NCI-H526 treated with DMSO at 0.1 percent for 48 hours (cell line): ENCODE measurements around the gene CMTM8.

ENCODE experiments used
- DNase-seq: peaks from one replicate; lab custom pipeline; 2025; lab: John Stamatoyannopoulos, UW

The CMTM8 gene

DNA sequence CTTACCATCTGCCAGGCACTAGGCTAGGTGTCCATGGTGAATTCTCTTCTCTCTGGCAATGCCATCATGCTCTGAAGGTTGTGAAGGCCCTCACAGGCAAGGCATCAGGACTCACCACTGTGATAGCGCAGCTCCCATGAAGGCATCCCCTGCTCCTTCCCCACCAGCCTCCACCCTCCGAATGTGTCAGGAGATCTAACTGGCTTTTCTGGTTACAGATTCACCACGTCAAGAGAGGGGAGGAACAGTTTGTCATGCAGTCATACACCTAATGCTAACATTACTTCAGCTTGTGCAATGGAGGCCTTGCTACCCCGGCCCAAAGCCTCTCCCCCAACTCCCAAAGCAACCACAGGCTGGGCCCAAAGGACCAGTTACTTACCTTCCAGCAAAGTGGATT, 8.9 kb upstream of the CMTM8 start:
- DNase-seq, result no peak

DNA sequence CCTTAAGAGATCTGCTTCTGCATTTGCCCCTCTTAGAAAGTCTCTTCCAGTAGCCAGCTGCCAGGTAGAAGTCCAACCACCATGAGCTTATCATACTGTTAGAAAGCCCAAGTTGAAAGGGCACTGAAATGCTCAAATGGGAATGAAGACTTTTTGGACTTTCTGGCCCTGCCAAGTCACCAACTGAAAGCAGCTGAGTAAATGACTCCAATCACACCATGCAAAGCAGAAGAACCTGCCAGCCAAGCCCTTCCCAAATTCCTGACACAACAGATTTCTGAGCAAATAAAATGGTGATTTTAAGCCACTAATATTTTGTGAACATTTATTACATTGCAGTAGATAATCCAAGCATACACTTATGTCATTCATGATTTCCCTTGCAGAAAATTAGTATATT, 2.1 kb upstream of the CMTM8 start:
- no peak for DNase-seq

DNA sequence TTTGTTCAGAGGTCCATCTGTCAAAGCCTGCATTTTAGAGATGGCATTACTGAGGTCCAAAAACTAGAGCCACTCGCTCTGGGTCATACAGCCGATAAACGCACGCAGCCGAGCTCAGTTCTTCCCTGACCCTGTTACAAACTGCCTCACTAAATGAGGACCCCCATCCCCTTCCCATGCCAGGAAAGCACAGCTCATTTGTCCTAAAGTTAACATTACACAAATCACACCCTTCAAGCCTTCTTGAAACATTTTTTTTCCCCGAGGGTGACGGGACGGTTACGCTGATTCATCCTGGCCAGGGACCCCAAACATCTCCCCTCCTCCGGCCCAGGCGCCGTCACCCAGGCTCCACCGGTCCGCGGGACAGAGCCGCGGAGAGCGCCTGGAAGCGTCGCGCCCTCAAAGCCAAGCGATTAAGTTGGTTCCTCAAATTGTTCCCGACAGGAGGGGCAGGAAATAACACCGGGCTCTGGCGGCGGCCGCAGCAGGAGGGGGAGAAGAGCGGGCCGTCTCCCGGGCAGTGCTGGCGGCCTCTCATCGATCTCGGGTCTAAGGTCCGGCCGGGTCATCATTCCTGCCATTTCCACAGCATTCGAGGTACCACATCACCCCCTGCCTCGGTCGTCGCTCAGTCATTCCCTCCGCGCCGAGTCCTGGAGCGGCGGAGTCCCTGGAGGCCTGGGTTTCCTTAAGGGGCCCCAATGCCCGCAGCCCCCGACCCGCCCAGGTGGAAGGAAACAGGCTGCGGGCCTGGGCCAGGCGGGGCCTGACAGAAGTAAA, 619 bp upstream of the CMTM8 start:
- peak; percentile 16 for DNase-seq

DNA sequence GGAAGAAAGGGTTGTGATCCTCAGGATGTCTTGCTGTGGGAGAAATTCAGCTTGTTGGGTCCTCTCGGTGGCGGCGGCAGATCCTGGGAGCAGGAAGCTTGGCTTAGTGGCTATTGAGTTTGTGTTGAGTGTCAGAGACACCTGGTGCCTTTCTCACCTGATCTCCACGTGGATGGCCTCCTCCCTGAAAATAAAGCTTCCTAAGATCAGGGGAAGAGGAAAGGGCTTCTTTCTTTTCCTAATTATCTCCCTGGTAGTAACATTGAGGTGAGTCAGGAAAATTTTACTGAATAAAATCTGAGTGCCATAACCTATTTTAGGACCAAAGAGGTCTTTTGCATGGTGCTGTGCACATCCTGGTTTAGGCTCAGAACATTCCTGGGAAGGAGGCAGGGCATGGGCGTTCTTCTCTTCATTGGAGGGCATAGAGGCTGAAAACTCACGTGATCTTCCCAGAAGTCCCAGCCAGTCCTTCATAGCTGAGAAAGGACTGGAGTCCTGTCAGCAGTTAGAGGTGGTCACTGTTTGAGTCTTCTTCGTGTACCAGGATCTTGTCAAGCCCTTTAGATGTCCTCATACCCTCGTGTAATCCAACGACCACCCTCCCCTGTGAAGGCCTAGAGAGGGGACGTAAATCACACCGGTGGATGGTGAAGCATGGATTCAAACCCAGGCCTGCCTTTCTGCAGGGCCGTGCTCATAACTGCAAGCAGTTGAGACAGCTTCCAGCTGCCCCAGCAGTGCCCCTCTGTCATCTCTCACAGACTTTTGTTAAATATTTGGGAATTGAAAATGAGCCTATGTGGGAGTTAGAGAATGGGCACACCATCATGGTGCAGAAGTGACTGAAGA, 1.1 kb downstream of the CMTM8 start:
- peak; percentile 55 for DNase-seq

DNA sequence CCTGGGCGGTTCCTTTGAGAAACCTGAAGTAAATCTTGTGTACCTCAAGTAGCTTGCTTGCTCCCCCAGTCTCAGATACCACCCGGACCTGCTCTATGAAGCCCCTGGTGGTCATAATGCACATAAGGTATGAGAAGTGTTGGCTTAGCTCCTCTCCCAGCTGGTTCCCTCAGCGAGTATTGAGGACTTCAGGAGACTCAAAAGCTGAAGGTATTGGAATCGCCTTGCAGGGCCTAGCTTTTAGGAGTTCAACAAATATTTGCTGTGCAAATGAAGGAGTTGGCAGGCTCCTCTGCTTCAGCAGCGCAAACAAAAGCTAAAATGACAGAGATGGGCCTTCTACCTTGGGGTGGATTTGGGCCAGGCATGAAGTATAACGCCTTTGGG, 1.7 kb downstream of the CMTM8 start:
- DNase-seq, result peak; percentile 51

DNA sequence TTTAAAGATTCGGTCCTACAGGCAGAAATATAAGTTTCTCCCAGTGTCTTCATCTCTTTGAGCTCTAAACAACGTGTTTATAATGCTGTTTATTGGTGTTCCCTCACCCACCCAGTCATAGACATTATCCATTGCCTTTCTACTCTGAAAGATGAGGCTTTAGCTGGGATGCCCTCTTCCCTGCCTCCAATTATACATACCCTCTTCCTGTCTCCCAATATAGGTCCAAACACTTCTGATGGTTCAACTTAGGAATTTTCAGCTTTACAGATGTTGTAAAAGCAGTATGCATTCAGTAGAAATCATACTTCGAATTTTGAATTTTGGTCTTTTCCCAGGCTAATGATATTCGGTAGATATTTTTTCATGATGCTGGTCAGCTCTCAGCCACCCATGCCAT, 2.6 kb downstream of the CMTM8 start:
- no peak for DNase-seq

DNA sequence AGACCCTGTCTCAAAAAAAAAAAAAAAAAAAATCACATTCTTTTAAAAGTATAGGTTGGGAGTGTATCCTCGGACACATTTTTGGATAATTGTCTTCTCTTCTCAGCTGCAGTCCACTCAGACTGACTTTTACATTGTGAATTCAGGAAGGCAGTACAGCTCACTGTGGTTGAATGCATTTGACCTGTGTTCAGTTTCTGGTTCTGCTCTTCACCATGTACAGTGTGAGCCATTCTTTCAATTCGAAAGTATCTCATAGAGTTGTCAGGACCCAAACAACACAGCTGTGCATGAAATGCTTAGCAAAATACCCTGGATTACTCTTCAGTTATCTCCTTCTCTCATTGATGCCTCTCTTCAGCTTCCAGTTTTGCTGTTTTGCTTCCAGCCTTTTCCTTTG, 5.0 kb downstream of the CMTM8 start:
- DNase-seq, result no peak

DNA sequence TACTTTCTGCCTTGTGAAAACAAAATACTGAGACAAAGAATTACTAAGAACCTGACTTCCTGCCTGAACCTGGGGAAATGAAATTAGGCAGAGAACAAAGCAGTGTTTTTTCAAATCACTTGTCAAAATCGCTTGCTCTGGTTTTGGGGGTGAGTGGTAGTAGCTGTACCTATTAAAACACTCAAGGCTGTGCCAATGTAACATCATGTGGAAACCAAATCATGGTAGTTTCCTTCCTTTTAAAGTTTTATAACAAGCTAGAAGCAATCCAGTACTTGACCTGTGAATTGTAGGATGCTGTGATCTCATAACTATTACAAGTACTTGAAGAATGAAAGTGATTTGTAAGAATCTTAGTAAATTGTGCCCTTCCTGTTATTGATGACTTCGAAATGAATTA, 6.7 kb downstream of the CMTM8 start:
- no peak for DNase-seq

DNA sequence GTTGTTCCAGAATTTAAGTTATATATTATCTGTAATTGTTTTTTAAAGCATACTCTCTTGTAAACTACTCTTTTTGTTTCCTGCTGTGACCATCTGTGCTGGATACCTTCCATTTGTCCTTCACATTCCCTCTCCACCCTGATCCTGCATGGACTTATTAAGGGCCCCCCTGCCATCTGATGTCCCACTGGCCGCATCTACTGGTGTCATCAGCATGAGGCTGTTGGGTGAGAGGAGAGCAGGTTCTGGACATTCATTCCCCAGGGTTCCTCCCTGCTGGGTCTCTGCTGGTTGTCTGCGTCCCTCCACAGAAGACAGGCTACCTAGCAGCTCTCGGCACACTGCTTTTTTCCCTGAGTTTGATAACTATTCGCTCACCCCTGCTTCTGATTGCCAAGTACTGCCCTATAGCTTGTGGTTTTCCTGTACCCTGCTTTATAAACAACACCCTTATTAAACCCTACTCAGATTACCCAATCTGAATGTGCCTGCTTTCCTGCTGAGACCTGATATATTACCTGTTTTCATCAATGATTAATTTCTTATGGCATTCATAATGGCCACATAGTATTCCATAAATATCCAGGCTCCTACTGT, 7.7 kb downstream of the CMTM8 start:
- DNase-seq, result no peak

DNA sequence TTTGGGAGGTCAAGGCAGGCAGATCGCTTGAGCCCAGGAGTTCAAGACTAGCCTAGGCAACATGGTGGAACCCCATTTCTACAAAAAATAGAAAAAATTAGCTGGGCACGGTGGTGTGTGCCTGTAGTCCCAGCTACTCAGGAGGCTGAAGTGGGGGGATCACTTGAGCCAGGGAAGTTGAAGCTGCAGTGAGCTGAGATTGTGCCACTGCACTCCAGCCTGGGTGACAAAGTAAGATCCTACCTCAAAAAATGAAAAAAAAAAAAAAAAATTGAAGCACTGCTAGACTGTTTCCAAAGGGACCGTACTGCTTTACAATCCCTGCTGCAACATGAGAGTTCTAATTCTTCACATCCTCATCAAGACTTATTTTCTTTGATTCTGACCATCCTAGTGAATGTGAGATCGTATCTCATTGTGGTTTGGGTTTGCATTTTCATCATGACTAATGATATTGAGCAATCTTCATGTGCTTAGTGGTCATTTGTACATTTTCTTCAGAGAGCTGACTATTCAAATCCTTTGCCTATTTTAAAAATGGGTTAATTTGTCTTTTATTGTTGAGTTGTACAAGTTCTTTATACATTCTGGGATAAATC, 10.8 kb downstream of the CMTM8 start:
- no peak for DNase-seq

DNA sequence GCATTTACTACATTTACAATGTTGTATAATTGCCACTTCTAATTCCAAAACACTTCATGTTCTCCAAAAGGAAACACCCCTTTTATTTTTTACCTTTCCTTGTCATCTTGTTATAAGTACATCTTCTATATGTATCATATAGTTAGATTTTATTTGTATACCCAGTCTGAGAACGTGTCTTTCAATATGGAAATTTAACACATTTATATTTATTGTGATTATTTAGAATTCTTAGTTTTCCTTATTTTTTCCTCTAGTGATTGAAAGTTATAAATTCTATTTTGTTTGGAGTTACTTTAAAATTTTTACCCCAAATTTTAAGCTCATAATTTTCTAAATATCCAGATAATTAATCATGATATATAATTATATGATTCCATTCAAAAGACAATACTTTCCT, 15.8 kb downstream of the CMTM8 start:
- no peak for DNase-seq

DNA sequence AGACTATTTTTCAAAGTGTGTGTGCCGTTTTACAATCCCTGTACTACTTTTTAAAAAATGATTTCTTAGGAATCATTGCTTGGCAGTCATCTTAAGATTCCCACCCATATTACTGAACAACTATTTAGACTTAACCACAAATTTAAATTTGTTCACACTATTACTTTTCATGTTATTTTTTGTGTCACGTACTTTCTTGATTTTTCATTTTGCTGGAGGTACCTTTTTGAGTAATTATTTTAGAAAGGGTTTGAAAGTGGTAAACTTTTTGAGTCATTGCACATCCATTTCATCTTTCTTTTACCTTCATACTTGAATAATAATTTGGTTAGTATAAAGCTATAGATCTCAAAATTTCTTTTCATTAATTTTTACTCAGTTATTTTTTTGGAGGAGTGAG, 16.9 kb downstream of the CMTM8 start:
- DNase-seq, result no peak

DNA sequence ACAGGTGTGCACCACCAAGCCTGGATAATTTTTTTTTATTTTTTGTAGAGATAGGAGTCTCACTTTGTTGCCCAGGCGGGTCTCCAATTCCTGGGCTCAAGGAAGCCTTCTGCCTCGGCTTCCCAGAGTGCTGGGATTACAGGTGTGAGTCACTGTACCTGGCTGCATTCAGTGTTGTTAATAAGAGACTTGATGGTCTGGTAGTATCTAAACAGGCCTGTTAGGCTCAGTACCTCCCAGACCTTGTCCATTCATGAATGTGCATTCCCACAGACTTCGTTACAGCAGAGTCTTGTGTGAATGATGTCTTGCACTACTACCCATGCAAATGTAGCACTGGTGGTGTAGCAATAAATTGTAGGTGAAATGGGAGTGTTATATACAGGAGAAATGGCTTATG, 17.7 kb downstream of the CMTM8 start:
- DNase-seq, result no peak

DNA sequence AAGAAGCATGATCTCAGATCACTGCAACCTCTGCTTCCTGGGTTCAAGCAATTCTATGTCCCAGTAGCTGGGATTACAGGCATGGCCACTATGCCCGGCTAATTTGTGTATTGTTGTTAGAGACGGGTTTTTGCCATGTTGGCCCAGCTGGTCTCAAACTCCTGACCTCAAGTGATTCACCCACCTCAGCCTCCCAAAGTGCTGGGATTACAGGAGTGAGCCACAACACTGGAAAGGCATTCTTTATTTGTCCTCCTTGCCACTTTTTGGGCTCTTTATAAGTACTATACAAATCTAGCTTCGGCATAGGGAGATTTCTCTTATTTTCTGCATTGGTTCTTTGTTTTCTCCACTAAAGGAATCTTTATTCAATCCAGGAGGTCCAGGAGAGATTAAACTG, 18.6 kb downstream of the CMTM8 start:
- DNase-seq, result no peak

DNA sequence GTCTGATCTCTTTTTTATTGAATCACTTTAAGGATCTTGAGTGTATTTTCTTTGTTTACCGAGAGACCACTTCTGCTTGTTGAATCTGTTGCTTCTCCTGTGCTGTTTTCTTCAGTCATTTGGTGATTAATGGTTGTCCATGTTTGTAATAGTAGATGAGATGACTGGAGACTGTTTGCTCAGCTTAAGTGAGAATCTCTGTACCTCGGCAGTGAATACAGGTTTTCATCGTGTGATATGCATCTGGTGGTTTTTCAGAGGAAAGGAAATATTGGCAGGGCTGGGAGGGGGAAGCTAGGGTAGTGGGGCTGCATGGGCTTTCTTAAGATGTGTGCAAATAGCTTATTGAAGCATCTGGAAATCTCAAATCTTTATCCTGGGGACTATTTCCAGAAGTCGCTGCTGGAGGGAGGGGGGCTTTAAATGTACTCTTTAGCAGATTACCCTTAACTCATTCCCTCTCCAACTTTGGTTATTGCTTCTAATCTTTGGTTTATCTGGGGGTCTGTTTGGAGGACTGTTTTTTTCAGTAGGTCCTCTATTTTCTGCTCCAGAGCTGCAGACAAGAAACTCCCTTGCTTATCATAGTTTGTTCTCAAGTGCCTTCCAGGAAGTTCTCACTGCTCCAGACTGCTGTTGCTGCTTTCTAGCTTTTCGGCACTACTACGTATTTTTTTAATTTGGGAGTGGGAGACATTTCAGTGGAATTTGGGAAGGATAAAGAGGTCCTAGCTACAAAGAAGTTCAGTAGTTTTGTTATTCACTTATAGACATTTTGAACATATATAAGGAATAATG, 19.4 kb downstream of the CMTM8 start:
- DNase-seq, result no peak

DNA sequence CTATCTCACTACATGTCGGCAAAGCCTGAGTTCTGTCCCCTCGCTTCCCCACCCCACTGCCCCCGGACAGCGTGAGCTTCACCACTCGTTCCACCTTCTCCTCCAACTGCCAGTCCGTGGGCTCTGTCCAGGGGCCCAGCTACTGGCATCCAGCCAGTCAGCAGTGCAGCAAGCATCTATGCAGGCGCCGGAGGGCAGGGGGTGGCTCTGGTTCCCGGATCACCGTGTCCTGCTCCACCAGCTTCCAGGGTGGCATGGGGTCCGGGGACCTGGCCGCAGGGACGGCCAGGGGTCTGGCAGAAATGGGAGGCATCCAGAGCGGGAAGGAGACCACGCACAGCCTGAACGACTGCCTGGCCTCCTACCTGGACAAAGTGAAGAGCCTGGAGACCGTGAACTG, 20.4 kb downstream of the CMTM8 start:
- DNase-seq, result no peak

DNA sequence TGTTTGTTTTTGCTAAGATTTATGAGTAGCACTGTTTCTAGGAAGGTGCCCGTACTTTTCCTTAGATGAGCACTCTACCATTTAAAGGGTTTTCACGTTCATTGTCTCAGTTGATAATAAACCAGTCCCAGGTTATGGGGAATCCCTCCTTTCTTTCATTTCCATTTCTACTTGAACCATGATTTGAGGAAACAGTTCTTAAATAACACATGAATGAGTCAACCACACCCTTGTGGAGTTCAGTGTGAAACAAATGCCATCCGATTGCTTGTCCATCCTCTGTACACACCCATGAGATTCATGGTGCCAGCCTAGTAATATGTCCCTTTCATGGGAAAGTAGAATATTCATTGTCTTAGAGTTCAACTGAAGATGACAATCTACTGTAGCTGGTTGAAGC, 23.1 kb downstream of the CMTM8 start:
- no peak for DNase-seq

DNA sequence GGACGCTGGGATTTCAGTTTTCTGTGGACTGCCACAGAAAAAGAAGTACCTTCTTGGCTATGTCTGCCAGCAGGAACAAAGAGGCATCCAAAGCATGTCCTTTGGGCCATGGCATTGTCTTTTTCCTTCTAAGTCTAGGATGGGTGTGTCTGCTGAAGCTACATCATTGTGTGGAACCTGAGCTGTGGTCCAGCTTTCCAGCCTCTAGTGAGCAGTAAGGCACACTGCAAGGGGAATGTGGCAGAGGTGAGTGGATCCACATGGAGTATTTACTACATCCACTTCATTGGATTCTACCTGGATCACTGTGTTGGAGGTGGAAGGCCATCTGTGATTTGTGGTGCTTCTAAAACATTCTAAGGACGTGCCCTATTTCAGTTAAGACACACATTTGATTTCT, 23.7 kb downstream of the CMTM8 start:
- no peak for DNase-seq

DNA sequence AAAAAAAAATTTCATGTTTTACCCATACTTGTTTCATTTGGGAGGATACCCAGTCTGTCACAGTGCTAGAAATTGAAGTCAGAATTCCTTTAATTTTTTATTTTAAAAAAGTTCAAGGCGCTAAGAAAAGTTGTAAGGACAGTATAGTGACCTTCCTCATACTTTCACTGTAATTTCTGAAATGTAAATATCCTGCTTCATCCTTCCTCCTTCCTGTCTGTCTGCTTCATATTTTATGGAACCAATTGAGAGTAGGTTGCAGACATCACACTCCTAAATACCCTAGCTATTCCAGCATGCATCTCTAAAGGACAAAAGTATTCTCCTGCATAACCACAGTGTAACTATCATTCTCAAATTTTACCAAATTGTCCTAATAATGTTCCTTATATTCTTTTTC, 35.8 kb downstream of the CMTM8 start:
- DNase-seq, result no peak

DNA sequence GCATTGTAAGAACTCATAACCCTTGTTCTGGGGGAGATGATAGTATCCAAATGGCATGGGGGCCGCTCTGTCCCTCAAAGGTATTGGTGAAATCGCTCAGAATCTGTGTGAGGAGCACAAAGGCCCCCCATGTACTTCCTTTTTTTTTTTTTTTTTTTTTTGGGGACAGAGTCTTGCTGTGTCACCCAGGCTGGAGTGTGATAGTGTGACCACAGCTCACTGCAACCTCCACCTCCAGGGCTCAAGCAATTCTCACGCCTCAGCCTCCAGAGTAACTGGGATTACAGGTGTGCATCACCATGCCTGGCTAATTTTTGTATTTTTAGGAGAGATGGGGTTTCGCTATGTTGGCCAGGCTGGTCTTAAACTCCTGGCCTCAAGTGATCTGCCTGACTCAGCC, 37.0 kb downstream of the CMTM8 start:
- no peak for DNase-seq

DNA sequence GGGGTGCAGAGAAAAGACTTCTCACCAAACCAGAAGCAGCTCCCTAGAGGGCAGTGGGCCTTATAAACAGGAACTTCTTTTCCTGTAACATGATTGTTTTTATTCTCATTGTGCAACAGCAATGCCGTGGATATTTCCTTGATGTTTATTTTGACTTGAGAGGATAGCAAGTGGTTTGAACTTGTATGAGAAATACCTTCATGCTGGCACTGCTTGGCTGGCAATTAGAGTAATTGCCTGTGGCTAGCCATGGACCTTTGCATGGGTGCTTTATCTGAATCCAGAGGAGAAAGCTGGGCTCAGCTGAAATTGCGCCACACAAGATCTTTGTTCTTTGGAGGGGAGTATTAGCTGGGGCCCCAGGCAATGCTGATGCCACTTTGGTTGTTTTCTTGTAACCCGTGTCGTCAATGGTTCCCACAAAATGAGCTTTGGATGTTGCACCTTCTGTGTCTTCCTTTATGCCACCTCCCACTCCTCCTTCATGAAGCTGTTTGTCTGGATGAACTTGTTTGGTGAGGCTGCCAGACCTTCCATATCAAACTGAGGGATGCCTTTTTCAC, 37.9 kb downstream of the CMTM8 start:
- no peak for DNase-seq

DNA sequence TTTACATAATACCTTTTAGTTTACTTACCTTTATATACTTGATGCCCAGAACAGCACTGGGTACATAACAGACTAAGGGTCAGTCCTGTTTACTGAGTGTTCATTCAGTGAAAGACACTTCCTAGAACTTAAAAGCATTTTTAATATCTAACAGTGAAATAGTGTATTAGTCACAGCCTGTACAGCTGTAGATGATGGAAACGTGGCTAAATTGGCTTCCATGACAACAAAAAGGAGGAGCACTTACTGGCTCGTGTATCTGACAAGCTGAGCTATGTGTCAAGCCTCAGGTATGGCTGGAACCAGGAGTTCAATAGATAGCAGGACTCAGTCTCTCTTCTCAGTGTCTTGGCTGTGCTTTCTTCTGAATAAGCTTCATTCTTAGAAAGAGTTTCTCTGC, 40.2 kb downstream of the CMTM8 start:
- no peak for DNase-seq
